Stomach (tissue), 4 donors: ENCODE measurements around the gene DHCR24.

Source experiments
- CTCF ChIP-seq, 7 experiments: fragments of 450-650 bp in 4 of 7; fragments of 200-600 bp in 3 of 7; sonication (generic) in 3 of 7; IDR thresholded peaks; one replicate each; pipeline ENCODE4 v1.5.1; 2016 to 2019; ENCODE audit warnings: antibody characterized with exemption in 7 of 7, control low read depth in 2 of 7, mild to moderate bottlenecking in 1 of 7
- EP300 ChIP-seq: sonication (generic); formaldehyde crosslinking; IDR thresholded peaks from one replicate; pipeline ENCODE4 v1.6.1; 2017; ENCODE audit warnings: antibody characterized with exemption
- POLR2A ChIP-seq, 4 donors: fragments of 450-650 bp; IDR thresholded peaks; one replicate each; pipeline ENCODE4 v1.6.1; 2016; ENCODE audit warnings: antibody characterized with exemption in 4 of 4, control low read depth in 2 of 4, mild to moderate bottlenecking in 1 of 4, moderate library complexity in 1 of 4
- POLR2AphosphoS5 ChIP-seq, 3 donors: sonication (generic); formaldehyde crosslinking; IDR thresholded peaks; one replicate each; pipeline ENCODE4 v1.6.1; 2016; ENCODE audit warnings: antibody characterized with exemption in 3 of 3

- no peak for TF ChIP-seq CTCF (IDR thresholded peaks at IDR 0.05)
- no peak for TF ChIP-seq POLR2A (IDR thresholded peaks at IDR 0.05)
- no peak for TF ChIP-seq EP300
- TF ChIP-seq POLR2AphosphoS5 (IDR thresholded peaks at IDR 0.05): no peak
These were observed 82.4 kb downstream of the DHCR24 start for GRCh38 chr1:54804471-54805132.
